HCT116 (cell line): ENCODE results near the gene ZBTB6. TPM values are rescaled to one million over a fixed set of nuclear protein-coding genes. Genes with fewer than 3 reads are reported as not detected.

Experiments
- ATAC-seq: fragments of 200-7000 bp; cut with Tn5 transposase; 2 replicates; pipeline ENCODE4 v1.9.1; 2020; ENCODE audit warnings: mild to moderate bottlenecking, moderate library complexity
- BruUV-seq: library from RNA; stranded (reverse); fragments of 400-500 nt; replicated peaks from 2 replicates; lab custom pipeline; 2021; lab: Mats Ljungman, UMichigan
- CTCF ChIA-PET: fragments of 300-600 bp; sonication (Branson Sonifier 250); formaldehyde crosslinking; loops from one replicate; lab custom pipeline; 2021; ENCODE audit warnings: antibody characterized with exemption; lab: Charles Lee
- POLR2A ChIA-PET: fragments of 300-600, 350-600 bp; sonication (Branson Sonifier 250); formaldehyde crosslinking; loops from one replicate; lab custom pipeline; 2021; ENCODE audit warnings: antibody characterized with exemption; lab: Charles Lee
- RAD21 ChIA-PET, 2 experiments: fragments of 300-600 bp; sonication (Branson Sonifier 250); formaldehyde crosslinking; loops; one replicate each; lab custom pipeline; 2023; ENCODE audit warnings: low total read pairs in 2 of 2; ENCODE audit not compliant: uncharacterized antibody in 2 of 2, unreplicated experiment in 2 of 2, low non-redundant PET in 1 of 2; lab: Charles Lee
- DNase-seq: peaks from one replicate; pipeline ENCODE4 v3.0.0-alpha.2; 2010; ENCODE audit warnings: low read depth, low spot score
- H2AFZ ChIP-seq: fragments of 200-600 bp; shearing (Covaris generic), sonication (generic); 2 replicates; pipeline ENCODE4 v1.6.1; 2017; ENCODE audit warnings: low read depth, mixed run types, mixed read lengths, antibody characterized with exemption, low read length; ENCODE audit not compliant: poor library complexity, severe bottlenecking
- H3K27ac ChIP-seq: 2 replicates; pipeline ENCODE4 v1.5.1; 2012; ENCODE audit warnings: low read depth, low read length
- H3K27me3 ChIP-seq: fragments of 200-600 bp; sonication (generic); 2 replicates; pipeline ENCODE4 v1.6.1; 2016; ENCODE audit warnings: mixed run types, low read length, mixed read lengths; ENCODE audit not compliant: insufficient read depth
- H3K36me3 ChIP-seq, 2 experiments: fragments of 200-500 bp in 1 of 2; fragments of 200-600 bp in 1 of 2; sonication (Bioruptor generic) in 1 of 2; sonication (generic) in 1 of 2; 2 replicates each; pipeline versions ENCODE4 v1.5.1 to v1.6.1; 2014 to 2016; ENCODE audit warnings: low read length in 2 of 2, inconsistent platforms in 1 of 2, mixed read lengths in 1 of 2, mixed run types in 1 of 2; ENCODE audit not compliant: insufficient read depth in 2 of 2, control insufficient read depth in 1 of 2
- H3K4me1 ChIP-seq, 2 experiments: fragments of 200-600 bp in 1 of 2; sonication (generic) in 1 of 2; 2 replicates each; pipeline versions ENCODE4 v1.5.1 to v1.6.1; 2012 to 2017; ENCODE audit warnings: low read length in 2 of 2, inconsistent platforms in 1 of 2, mild to moderate bottlenecking in 1 of 2, mixed read lengths in 1 of 2, mixed run types in 1 of 2, moderate library complexity in 1 of 2; ENCODE audit not compliant: insufficient read depth in 2 of 2, control insufficient read depth in 1 of 2
- H3K4me2 ChIP-seq: fragments of 200-600 bp; sonication (generic); 2 replicates; pipeline ENCODE4 v1.6.1; 2017; ENCODE audit warnings: mixed run types, low read length, mixed read lengths
- H3K4me3 ChIP-seq, 2 experiments: fragments of 200-600 bp in 1 of 2; sonication (generic) in 1 of 2; replicated peaks in 1 of 2; 2 replicates each; pipeline ENCODE4 v1.5.1; 2011 to 2016; ENCODE audit warnings: low read length in 2 of 2, control low read depth in 1 of 2, low read depth in 1 of 2, mild to moderate bottlenecking in 1 of 2, mixed read lengths in 1 of 2, mixed run types in 1 of 2
- H3K79me2 ChIP-seq: fragments of 200-600 bp; sonication (generic); 2 replicates; pipeline ENCODE4 v1.6.1; 2017; ENCODE audit warnings: mild to moderate bottlenecking, mixed run types, low read length, moderate library complexity, mixed read lengths; ENCODE audit not compliant: insufficient read depth
- H3K9ac ChIP-seq: fragments of 200-600 bp; sonication (generic); 2 replicates; pipeline ENCODE4 v1.6.1; 2016; ENCODE audit warnings: low read length, mixed read lengths
- H3K9me2 ChIP-seq: fragments of 200-600 bp; sonication (generic), shearing (Covaris generic); 2 replicates; pipeline ENCODE4 v1.6.1; 2017; ENCODE audit warnings: mixed run types, mild to moderate bottlenecking, moderate library complexity; ENCODE audit not compliant: insufficient read depth
- H3K9me3 ChIP-seq, 2 experiments: fragments of 200-500 bp in 1 of 2; fragments of 200-600 bp in 1 of 2; sonication (Bioruptor generic) in 1 of 2; sonication (generic) in 1 of 2; 2 replicates each; pipeline ENCODE4 v1.6.1; 2014 to 2017; ENCODE audit warnings: low read length in 2 of 2, mixed read lengths in 2 of 2, inconsistent platforms in 1 of 2, low read depth in 1 of 2, mild to moderate bottlenecking in 1 of 2, mixed run types in 1 of 2, moderate library complexity in 1 of 2; ENCODE audit not compliant: control insufficient read depth in 1 of 2, insufficient read depth in 1 of 2
- H4K20me1 ChIP-seq: fragments of 200-600 bp; sonication (generic), shearing (Covaris generic); 2 replicates; pipeline ENCODE4 v1.6.1; 2017; ENCODE audit warnings: mixed run types, mild to moderate bottlenecking, moderate library complexity; ENCODE audit not compliant: insufficient read depth
- ATF3 ChIP-seq: IDR thresholded peaks from 2 replicates; pipeline ENCODE4 v1.6.1; 2012
- CEBPB ChIP-seq: IDR thresholded peaks from 2 replicates; pipeline ENCODE4 v1.6.1; 2012; ENCODE audit warnings: low read depth
- EGR1 ChIP-seq: IDR thresholded peaks from 2 replicates; pipeline ENCODE4 v1.6.1; 2012; ENCODE audit warnings: low read depth
- ELF1 ChIP-seq: IDR thresholded peaks from 2 replicates; pipeline ENCODE4 v1.6.1; 2012; ENCODE audit warnings: low read depth, borderline replicate concordance
- EZH2 ChIP-seq: fragments of 200-600 bp; sonication (generic); IDR thresholded peaks from 2 replicates; pipeline ENCODE4 v1.6.1; 2017; ENCODE audit warnings: antibody characterized with exemption, mixed run types
- EZH2phosphoT487 ChIP-seq: fragments of 200-600 bp; IDR thresholded peaks from 2 replicates; pipeline ENCODE4 v1.6.1; 2018; ENCODE audit warnings: antibody characterized with exemption, borderline replicate concordance
- FOSL1 ChIP-seq: IDR thresholded peaks from 2 replicates; pipeline ENCODE4 v1.6.1; 2012; ENCODE audit warnings: low read depth
- JUND ChIP-seq: IDR thresholded peaks from 2 replicates; pipeline ENCODE4 v1.6.1; 2012
- POLR2A ChIP-seq: IDR thresholded peaks from 2 replicates; pipeline ENCODE4 v1.7.0; 2011; ENCODE audit warnings: borderline replicate concordance; ENCODE audit not compliant: insufficient read depth, insufficient read length; ENCODE audit errors: extremely low read depth
- POLR2AphosphoS5 ChIP-seq: IDR thresholded peaks from 2 replicates; pipeline ENCODE4 v1.6.1; 2011; ENCODE audit warnings: mild to moderate bottlenecking, low read depth, low read length, moderate library complexity
- RAD21 ChIP-seq: IDR thresholded peaks from 2 replicates; pipeline ENCODE4 v1.6.1; 2012; ENCODE audit warnings: low read depth, mild to moderate bottlenecking
- SIN3A ChIP-seq: IDR thresholded peaks from 2 replicates; pipeline ENCODE4 v1.6.1; 2012; ENCODE audit warnings: low read depth
- SP1 ChIP-seq: IDR thresholded peaks from 2 replicates; pipeline ENCODE4 v1.6.1; 2012; ENCODE audit warnings: low read depth
- SRF ChIP-seq: IDR thresholded peaks from 2 replicates; pipeline ENCODE4 v1.6.1; 2012; ENCODE audit warnings: low read depth
- YY1 ChIP-seq: IDR thresholded peaks from 2 replicates; pipeline ENCODE4 v1.6.1; 2011; ENCODE audit warnings: low read length, low read depth, moderate library complexity, mild to moderate bottlenecking; ENCODE audit not compliant: insufficient replicate concordance; ENCODE audit errors: extremely low read depth
- ZFX ChIP-seq: fragments of 450-650 bp; IDR thresholded peaks from 2 replicates; pipeline ENCODE4 v1.6.1; 2017
- ZNF274 ChIP-seq: fragments of 200-500 bp; sonication (Bioruptor generic); IDR thresholded peaks from 2 replicates; pipeline ENCODE4 v1.6.1; 2014; ENCODE audit warnings: mild to moderate bottlenecking, low read depth, low read length, inconsistent platforms
- intact Hi-C: fragments of 100-400 bp; cut with micrococcal nuclease; formaldehyde crosslinking; loops from 2 replicates; pipeline ENCODE4 v1.10.0; 2022
- total RNA-seq: library from RNA; stranded (reverse); gene quantifications from one replicate; pipeline ENCODE4 v1.2.1, GENCODE V29; 2021; ENCODE audit not compliant: unreplicated experiment
- TF ChIP-seq, protein P1 (sequence below): IDR thresholded peaks from 2 replicates; pipeline ENCODE4 v1.6.1; 2012; ENCODE audit warnings: low read depth
- TF ChIP-seq, protein P2 (sequence below), 3 experiments: fragments of 200-600 bp in 1 of 3; sonication (generic) in 1 of 3; IDR thresholded peaks in 2 of 3; conservative IDR thresholded peaks in 1 of 3; 2 replicates each; pipeline ENCODE4 v1.5.1; 2012 to 2017; ENCODE audit warnings: low read depth in 2 of 3, low read length in 2 of 3, antibody characterized with exemption in 1 of 3, borderline replicate concordance in 1 of 3, control low read depth in 1 of 3, mild to moderate bottlenecking in 1 of 3, mixed read lengths in 1 of 3, mixed run types in 1 of 3, moderate library complexity in 1 of 3; ENCODE audit not compliant: insufficient read depth in 1 of 3

The ZBTB6 gene
- total RNA-seq, 1 experiment from 2014 or later, result 12.3 TPM

- H3K9me2 ChIP-seq, result no peaks in the 10 kb centered on the region
- DNase-seq, result no peak
- H3K4me2 ChIP-seq, result no peak overlapping the region
- POLR2A ChIA-PET, result interaction anchor here (1.0 kb wide), 1 partner anchor 10 kb away, joined by 5 read pairs; the partner anchor contains the start of gene RABGAP1
- peaks cover 12% of the 10 kb centered on the region; the same call in 1 of the 2 replicates for H4K20me1 ChIP-seq
- no peaks in the 10 kb centered on the region for H3K9me3 ChIP-seq
- no peak overlapping the region for H2AFZ ChIP-seq
- no peaks in the 10 kb centered on the region for H3K36me3 ChIP-seq
- no peaks in the 10 kb centered on the region for H3K27me3 ChIP-seq
- CTCF ChIA-PET, result no interaction called here
- H3K27ac ChIP-seq, result no peak overlapping the region
- RAD21 ChIA-PET, result no interaction called here
- no peak overlapping the region for H3K4me3 ChIP-seq
- TF ChIP-seq POLR2AphosphoS5 (no peak), POLR2A (no peak), ZNF274 (no peak), SRF (no peak), FOSL1 (no peak), CEBPB (no peak), EZH2phosphoT487 (no peak), JUND (no peak), EGR1 (no peak), ZFX (no peak), SP1 (no peak), RAD21 (no peak), SIN3A (no peak), ELF1 (no peak), YY1 (no peak), ATF3 (no peak), EZH2 (no peak)
- TF ChIP-seq, protein P1, sequence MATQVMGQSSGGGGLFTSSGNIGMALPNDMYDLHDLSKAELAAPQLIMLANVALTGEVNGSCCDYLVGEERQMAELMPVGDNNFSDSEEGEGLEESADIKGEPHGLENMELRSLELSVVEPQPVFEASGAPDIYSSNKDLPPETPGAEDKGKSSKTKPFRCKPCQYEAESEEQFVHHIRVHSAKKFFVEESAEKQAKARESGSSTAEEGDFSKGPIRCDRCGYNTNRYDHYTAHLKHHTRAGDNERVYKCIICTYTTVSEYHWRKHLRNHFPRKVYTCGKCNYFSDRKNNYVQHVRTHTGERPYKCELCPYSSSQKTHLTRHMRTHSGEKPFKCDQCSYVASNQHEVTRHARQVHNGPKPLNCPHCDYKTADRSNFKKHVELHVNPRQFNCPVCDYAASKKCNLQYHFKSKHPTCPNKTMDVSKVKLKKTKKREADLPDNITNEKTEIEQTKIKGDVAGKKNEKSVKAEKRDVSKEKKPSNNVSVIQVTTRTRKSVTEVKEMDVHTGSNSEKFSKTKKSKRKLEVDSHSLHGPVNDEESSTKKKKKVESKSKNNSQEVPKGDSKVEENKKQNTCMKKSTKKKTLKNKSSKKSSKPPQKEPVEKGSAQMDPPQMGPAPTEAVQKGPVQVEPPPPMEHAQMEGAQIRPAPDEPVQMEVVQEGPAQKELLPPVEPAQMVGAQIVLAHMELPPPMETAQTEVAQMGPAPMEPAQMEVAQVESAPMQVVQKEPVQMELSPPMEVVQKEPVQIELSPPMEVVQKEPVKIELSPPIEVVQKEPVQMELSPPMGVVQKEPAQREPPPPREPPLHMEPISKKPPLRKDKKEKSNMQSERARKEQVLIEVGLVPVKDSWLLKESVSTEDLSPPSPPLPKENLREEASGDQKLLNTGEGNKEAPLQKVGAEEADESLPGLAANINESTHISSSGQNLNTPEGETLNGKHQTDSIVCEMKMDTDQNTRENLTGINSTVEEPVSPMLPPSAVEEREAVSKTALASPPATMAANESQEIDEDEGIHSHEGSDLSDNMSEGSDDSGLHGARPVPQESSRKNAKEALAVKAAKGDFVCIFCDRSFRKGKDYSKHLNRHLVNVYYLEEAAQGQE, result no peak
- TF ChIP-seq, protein P2, sequence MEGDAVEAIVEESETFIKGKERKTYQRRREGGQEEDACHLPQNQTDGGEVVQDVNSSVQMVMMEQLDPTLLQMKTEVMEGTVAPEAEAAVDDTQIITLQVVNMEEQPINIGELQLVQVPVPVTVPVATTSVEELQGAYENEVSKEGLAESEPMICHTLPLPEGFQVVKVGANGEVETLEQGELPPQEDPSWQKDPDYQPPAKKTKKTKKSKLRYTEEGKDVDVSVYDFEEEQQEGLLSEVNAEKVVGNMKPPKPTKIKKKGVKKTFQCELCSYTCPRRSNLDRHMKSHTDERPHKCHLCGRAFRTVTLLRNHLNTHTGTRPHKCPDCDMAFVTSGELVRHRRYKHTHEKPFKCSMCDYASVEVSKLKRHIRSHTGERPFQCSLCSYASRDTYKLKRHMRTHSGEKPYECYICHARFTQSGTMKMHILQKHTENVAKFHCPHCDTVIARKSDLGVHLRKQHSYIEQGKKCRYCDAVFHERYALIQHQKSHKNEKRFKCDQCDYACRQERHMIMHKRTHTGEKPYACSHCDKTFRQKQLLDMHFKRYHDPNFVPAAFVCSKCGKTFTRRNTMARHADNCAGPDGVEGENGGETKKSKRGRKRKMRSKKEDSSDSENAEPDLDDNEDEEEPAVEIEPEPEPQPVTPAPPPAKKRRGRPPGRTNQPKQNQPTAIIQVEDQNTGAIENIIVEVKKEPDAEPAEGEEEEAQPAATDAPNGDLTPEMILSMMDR (IDR thresholded peaks at IDR 0.05 in 2 of 3, conservative IDR thresholded peaks at IDR 0.05 in 1 of 3; ENCODE audit: borderline replicate concordance in 1 of 3, insufficient read depth in 1 of 3, low read depth in 2 of 3, low read length in 2 of 3), result no peak
- TF ChIP-seq, all 23 proteins: peak for 0
- Histone ChIP-seq H3K79me2 (peaks cover 93% of the 10 kb centered on the region), H3K9ac (no peak overlapping the region), H3K4me1 (peaks cover 3 to 6% of the 10 kb centered on the region in 2 experiments; a peak in 2 of 4 replicates)
- intact Hi-C loops, result no loop called here
- no TSS peak for BruUV-seq
- no peak for ATAC-seq
Measured at GRCh38 chr9:122951056-122951455, 37.9 kb upstream of the ZBTB6 start.
